ENCODE data around the gene PALD1.

The PALD1 gene

DNA sequence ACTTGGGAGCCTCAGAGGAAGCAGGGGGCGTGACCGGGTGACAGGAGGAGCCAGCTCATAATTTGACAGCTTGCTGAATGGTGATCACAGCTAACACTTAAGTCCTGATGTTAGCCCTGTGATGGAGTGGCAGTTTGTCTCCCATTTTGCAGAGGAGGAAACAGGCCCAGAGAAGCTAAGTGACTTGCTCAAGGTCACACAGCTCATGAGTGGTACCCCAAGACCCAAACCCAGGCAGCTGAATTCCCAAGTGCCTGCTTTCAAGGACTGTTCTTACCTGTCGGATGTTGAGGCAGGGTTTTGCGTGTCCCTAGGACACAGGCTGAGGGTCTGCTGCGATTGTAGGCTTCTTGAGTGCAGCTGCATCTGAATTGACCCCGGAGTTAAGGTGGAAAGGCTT, 51.7 kb downstream of the PALD1 start:
- in situ Hi-C loops (cut with MboI; ENCODE audit: low sequenced_read_pairs, unreplicated experiment): loop anchor here (5.0 kb wide), 1 partner anchor 68 kb away; no protein-coding TSS in a partner anchor
- TF ChIP-seq CTCF (IDR thresholded peaks at IDR 0.05; ENCODE audit: borderline replicate concordance, control extremely low read depth, extremely low read depth, insufficient read depth, missing control alignments): no peak
- no peak for DNase-seq (ENCODE audit: low spot score)

- no peak for TF ChIP-seq CTCF (IDR thresholded peaks at IDR 0.05; ENCODE audit: borderline replicate concordance, control extremely low read depth, extremely low read depth, insufficient read depth, missing control alignments)
- in situ Hi-C loops (cut with MboI; ENCODE audit: low sequenced_read_pairs, unreplicated experiment): loop anchor here (5.0 kb wide), 1 partner anchor 70 kb away; no protein-coding TSS in a partner anchor
- no peak for DNase-seq (ENCODE audit: low spot score)
These were observed 54.1 kb downstream of the PALD1 start for GRCh38 chr10:70532554-70533188.

GRCh38 chr10:70533189-70533558, 54.6 kb downstream of the PALD1 start:
- in situ Hi-C loops (cut with MboI; ENCODE audit: low sequenced_read_pairs, unreplicated experiment): loop anchor here (5.0 kb wide), 1 partner anchor 71 kb away; no protein-coding TSS in a partner anchor
- no peak for DNase-seq (ENCODE audit: low spot score)
- TF ChIP-seq CTCF (IDR thresholded peaks at IDR 0.05; ENCODE audit: borderline replicate concordance, control extremely low read depth, extremely low read depth, insufficient read depth, missing control alignments): no peak

DNA sequence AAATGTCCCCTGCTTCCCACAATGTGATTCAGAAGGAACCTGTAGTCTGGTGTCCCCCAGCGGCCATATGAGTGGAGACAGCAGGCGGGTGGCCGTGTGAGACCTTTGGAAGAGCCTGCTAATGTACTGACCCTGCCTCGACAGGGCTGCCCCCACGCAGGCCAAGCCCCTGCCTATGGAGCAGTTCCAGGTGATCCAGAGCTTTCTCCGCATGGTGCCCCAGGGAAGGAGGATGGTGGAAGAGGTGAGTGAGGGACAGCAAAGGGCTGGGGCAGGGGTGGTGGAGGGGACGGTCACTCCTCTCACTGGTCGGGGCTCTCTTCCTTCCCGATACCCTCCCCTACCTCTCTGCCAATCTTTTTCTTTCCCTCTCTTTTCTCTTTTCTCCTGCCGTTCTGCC, 55.7 kb downstream of the PALD1 start:
- no peak for DNase-seq (ENCODE audit: low spot score)
- in situ Hi-C loops (cut with MboI; ENCODE audit: low sequenced_read_pairs, unreplicated experiment): loop anchor here (5.0 kb wide), 1 partner anchor 72 kb away; no protein-coding TSS in a partner anchor
- TF ChIP-seq CTCF (IDR thresholded peaks at IDR 0.05; ENCODE audit: borderline replicate concordance, control extremely low read depth, extremely low read depth, insufficient read depth, missing control alignments): no peak

- TF ChIP-seq CTCF (IDR thresholded peaks at IDR 0.05; ENCODE audit: borderline replicate concordance, control extremely low read depth, extremely low read depth, insufficient read depth, missing control alignments): no peak
- in situ Hi-C loops (cut with MboI; ENCODE audit: low sequenced_read_pairs, unreplicated experiment): no loop called here
- DNase-seq (ENCODE audit: low spot score): no peak
These were observed 56.4 kb downstream of the PALD1 start for GRCh38 chr10:70535001-70535400.

DNA sequence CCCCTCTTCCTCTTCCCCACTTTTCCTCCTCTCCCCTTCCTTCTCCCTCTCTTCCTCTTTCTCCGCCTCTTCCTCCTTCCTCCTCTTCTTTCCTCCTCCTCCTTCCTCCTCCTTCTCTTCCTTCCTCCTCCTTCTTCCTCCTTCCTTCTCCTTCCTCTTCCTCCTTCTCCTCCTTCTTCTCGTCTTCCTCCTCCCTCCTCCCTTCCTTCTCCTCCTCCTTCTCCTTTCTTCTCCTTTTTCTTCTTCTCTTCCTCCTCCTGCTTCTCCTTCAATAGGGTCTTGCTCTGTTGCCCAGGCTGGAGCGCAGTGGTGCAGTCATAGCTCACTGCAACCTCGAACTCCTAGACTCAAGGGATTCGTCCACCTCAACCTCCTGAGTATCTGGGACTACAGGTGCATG, 56.9 kb downstream of the PALD1 start:
- TF ChIP-seq CTCF (IDR thresholded peaks at IDR 0.05; ENCODE audit: borderline replicate concordance, control extremely low read depth, extremely low read depth, insufficient read depth, missing control alignments): no peak
- no peak for DNase-seq (ENCODE audit: low spot score)
- in situ Hi-C loops (cut with MboI; ENCODE audit: low sequenced_read_pairs, unreplicated experiment): no loop called here
